Spleen (tissue), 11 donors: ENCODE measurements around the gene TSC22D3. TPM values are rescaled to one million over a fixed set of nuclear protein-coding genes. Genes with fewer than 3 reads are reported as not detected.

Experiments used
- DNase-seq: peaks from one replicate; pipeline ENCODE4 v3.0.0-alpha.2; 2020
- H3K27ac ChIP-seq, 8 donors: fragments of 200-600 bp; sonication (generic) in 7 of 8; 1 replicate in 4 of 8; 2 replicates in 4 of 8; pipeline versions ENCODE4 v1.5.0 to v1.8.0; 2016 to 2021; ENCODE audit warnings: inconsistent platforms in 4 of 8, mild to moderate bottlenecking in 4 of 8, moderate library complexity in 1 of 8
- H3K27me3 ChIP-seq, 7 donors: fragments of 200-600 bp; sonication (generic) in 6 of 7; replicated peaks in 1 of 7; 1 replicate in 4 of 7; 2 replicates in 3 of 7; pipeline versions ENCODE4 v1.5.0 to v1.8.0; 2016 to 2021; ENCODE audit warnings: inconsistent platforms in 3 of 7, mild to moderate bottlenecking in 1 of 7
- H3K36me3 ChIP-seq, 6 donors: fragments of 200-600 bp; sonication (generic) in 5 of 6; 1 replicate in 4 of 6; 2 replicates in 2 of 6; pipeline versions ENCODE4 v1.5.0 to v1.8.0; 2016 to 2021; ENCODE audit warnings: inconsistent platforms in 2 of 6
- H3K4me1 ChIP-seq, 6 donors: fragments of 200-600 bp; sonication (generic) in 5 of 6; 1 replicate in 3 of 6; 2 replicates in 3 of 6; pipeline versions ENCODE4 v1.5.0 to v1.8.0; 2016 to 2021; ENCODE audit warnings: inconsistent platforms in 3 of 6
- H3K4me3 ChIP-seq, 8 donors: fragments of 200-600 bp; sonication (generic) in 7 of 8; 1 replicate in 4 of 8; 2 replicates in 4 of 8; pipeline versions ENCODE4 v1.5.0 to v1.8.0; 2016 to 2021; ENCODE audit warnings: inconsistent platforms in 4 of 8, mild to moderate bottlenecking in 4 of 8, moderate library complexity in 2 of 8
- H3K9me3 ChIP-seq, 8 donors: fragments of 200-600 bp; sonication (generic) in 7 of 8; 1 replicate in 4 of 8; 2 replicates in 4 of 8; pipeline versions ENCODE4 v1.5.0 to v1.8.0; 2016 to 2021; ENCODE audit warnings: inconsistent platforms in 4 of 8
- CTCF ChIP-seq, 11 experiments: fragments of 200-600 bp in 7 of 11; fragments of 450-650 bp in 4 of 11; sonication (generic) in 4 of 11; IDR thresholded peaks in 8 of 11; conservative IDR thresholded peaks in 3 of 11; 1 replicate in 7 of 11; 2 replicates in 4 of 11; pipeline versions ENCODE4 v1.4.0 to v1.8.0; 2016 to 2021; ENCODE audit warnings: antibody characterized with exemption in 11 of 11, inconsistent platforms in 4 of 11, mild to moderate bottlenecking in 1 of 11
- POLR2A ChIP-seq, 3 donors: fragments of 450-650 bp; IDR thresholded peaks; one replicate each; pipeline ENCODE4 v1.5.1; 2017; ENCODE audit warnings: antibody characterized with exemption in 3 of 3, mild to moderate bottlenecking in 1 of 3
- POLR2AphosphoS5 ChIP-seq, 3 donors: sonication (generic); formaldehyde crosslinking; IDR thresholded peaks; one replicate each; pipeline ENCODE4 v1.5.1; 2017; ENCODE audit warnings: antibody characterized with exemption in 3 of 3
- WGBS, 5 donors: extraction: QIAGEN DNeasy Blood & Tissue Kit in 3 of 5; methylation state at CpG; one replicate each; pipeline versions ENCODE4 v1.1.5 to v1.1.7; 2013 to 2018; 5-methylcytosine and 5-hydroxymethylcytosine counted together
- intact Hi-C: fragments of 100-400 bp; cut with DNase I; formaldehyde crosslinking; loops from one replicate; pipeline ENCODE4 v1.15.0; 2023; ENCODE audit warnings: low total_unique reads
- polyA plus RNA-seq, 3 donors: library from polyadenylated mRNA; stranded (reverse); fragments of 200-250 nt; gene quantifications; one replicate each; pipeline ENCODE4 v1.2.1, GENCODE V29; 2013
- total RNA-seq, 7 donors: library from RNA; depleted of rRNA in 3 of 7; stranded (reverse); fragments of >200 nt in 3 of 7; fragmentation: NEBNext Ultra II Directional in 4 of 7; extraction: Animal tissue kit (Norgen Biotek cat#: 25700) in 4 of 7; gene quantifications; one replicate each; pipeline versions ENCODE4 v1.1.0 to v1.2.1, GENCODE V29; 2016 to 2021
- donor health status: healthy with polysubstance abuse.
- donor health status: DM: no; HTN: no; CAD: no; lungs with moderate emphysema.
- donor health status: DM: no; HTN: no; CAD: no.
- donor health status: Bipolar disorder and iron deficiency.
- donor health status: healthy.
- donor health status: DM: no; HTN: no; CAD: no.
- donor health status: DM: yes; HTN: yes; CAD: no.

The TSC22D3 gene
- total and polyA plus RNA-seq, 10 donors: 91.7 to 579 (median 297) TPM

GRCh38 chrX:107708762-107709161 lies 66.8 kb downstream of the TSC22D3 start:
- no peak overlapping the region for H3K4me3 ChIP-seq
- H3K9me3 ChIP-seq: no peaks in the 10 kb centered on the region
- no peak overlapping the region for H3K27ac ChIP-seq
- H3K36me3 ChIP-seq: peaks cover 0 to 11% (median under 1%) of the 10 kb centered on the region in 6 donors
- DNase-seq: peak; percentile 29
- no peaks in the 10 kb centered on the region for H3K27me3 ChIP-seq
- 74 to 90% (median 82%) methylated on average over 2 of the region's 2 CpGs for WGBS, 5 donors
- H3K4me1 ChIP-seq: peaks cover 6 to 41% (median 38%) of the 10 kb centered on the region in 6 donors
- TF ChIP-seq CTCF (IDR thresholded peaks at IDR 0.05 in 8 of 11, conservative IDR thresholded peaks at IDR 0.05 in 3 of 11) (no peak), POLR2A (IDR thresholded peaks at IDR 0.05) (no peak), POLR2AphosphoS5 (IDR thresholded peaks at IDR 0.05) (no peak)
- intact Hi-C loops: no loop called here

GRCh38 chrX:107707866-107708265 lies 67.7 kb downstream of the TSC22D3 start:
- H3K27me3 ChIP-seq: no peaks in the 10 kb centered on the region
- H3K4me1 ChIP-seq: peaks cover 6 to 33% (median 30%) of the 10 kb centered on the region in 6 donors
- 79 to 95% (median 93%) methylated on average over 9 of the region's 9 CpGs for WGBS, 5 donors
- intact Hi-C loops: no loop called here
- no peak overlapping the region for H3K4me3 ChIP-seq
- no peaks in the 10 kb centered on the region for H3K9me3 ChIP-seq
- TF ChIP-seq POLR2AphosphoS5 (IDR thresholded peaks at IDR 0.05): no peak
- no peak for TF ChIP-seq CTCF (IDR thresholded peaks at IDR 0.05 in 8 of 11, conservative IDR thresholded peaks at IDR 0.05 in 3 of 11)
- no peak for TF ChIP-seq POLR2A (IDR thresholded peaks at IDR 0.05)
- no peak overlapping the region for H3K27ac ChIP-seq
- peaks cover 0 to 2% (median 0%) of the 10 kb centered on the region in 6 donors for H3K36me3 ChIP-seq
- peak; percentile 29 for DNase-seq

GRCh38 chrX:107706309-107706708 lies 69.3 kb downstream of the TSC22D3 start:
- H3K9me3 ChIP-seq: no peaks in the 10 kb centered on the region
- DNase-seq: no peak
- intact Hi-C loops: no loop called here
- H3K4me1 ChIP-seq: peaks cover 6 to 26% (median 20%) of the 10 kb centered on the region in 6 donors
- H3K36me3 ChIP-seq: no peaks in the 10 kb centered on the region
- H3K4me3 ChIP-seq: no peak overlapping the region
- no peak overlapping the region for H3K27ac ChIP-seq
- no peak for TF ChIP-seq POLR2AphosphoS5 (IDR thresholded peaks at IDR 0.05)
- TF ChIP-seq CTCF (IDR thresholded peaks at IDR 0.05 in 8 of 11, conservative IDR thresholded peaks at IDR 0.05 in 3 of 11): no peak
- TF ChIP-seq POLR2A (IDR thresholded peaks at IDR 0.05): no peak
- no peaks in the 10 kb centered on the region for H3K27me3 ChIP-seq

GRCh38 chrX:107704587-107704986 lies 71.0 kb downstream of the TSC22D3 start:
- H3K9me3 ChIP-seq: no peaks in the 10 kb centered on the region
- H3K4me1 ChIP-seq: peaks cover 0 to 27% (median 20%) of the 10 kb centered on the region in 6 donors
- intact Hi-C loops: no loop called here
- 62 to 88% (median 72%) methylated on average over 2 of the region's 2 CpGs for WGBS, 5 donors
- no peak overlapping the region for H3K4me3 ChIP-seq
- TF ChIP-seq CTCF (IDR thresholded peaks at IDR 0.05 in 8 of 11, conservative IDR thresholded peaks at IDR 0.05 in 3 of 11) (no peak), POLR2A (IDR thresholded peaks at IDR 0.05) (no peak), POLR2AphosphoS5 (IDR thresholded peaks at IDR 0.05) (no peak)
- no peaks in the 10 kb centered on the region for H3K36me3 ChIP-seq
- H3K27me3 ChIP-seq: no peaks in the 10 kb centered on the region
- H3K27ac ChIP-seq: peak overlapping the region in 2 of 8 donors; percentile 25 to 43
- DNase-seq: no peak
